Measurements from ENCODE around the gene ABCC3.

ABCC3 gene

DNA sequence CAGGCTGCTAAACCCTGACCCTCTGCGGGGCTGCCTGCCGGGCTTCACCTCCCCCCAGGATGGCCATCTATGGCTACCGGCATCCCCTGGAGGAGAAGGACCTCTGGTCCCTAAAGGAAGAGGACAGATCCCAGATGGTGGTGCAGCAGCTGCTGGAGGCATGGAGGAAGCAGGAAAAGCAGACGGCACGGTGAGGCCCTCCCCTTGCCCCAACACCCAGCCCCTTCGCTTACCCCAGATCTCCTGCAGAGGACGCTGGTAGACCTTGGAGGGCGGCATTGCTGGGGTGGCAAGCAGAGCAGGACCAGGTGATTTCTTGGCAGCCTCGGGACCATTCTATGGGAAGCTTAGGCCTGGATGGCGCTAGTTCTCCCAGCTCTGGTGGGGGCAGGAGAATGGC is 24.5 kb downstream of the ABCC3 start:
- Histone ChIP-seq H3K9me3 (ENCODE audit: control insufficient read depth, insufficient read depth, low read length) (no peaks in the 10 kb centered on the region), H3K36me3 (ENCODE audit: insufficient read depth, low read length) (no peaks in the 10 kb centered on the region), H3K9ac (ENCODE audit: low read depth, low read length) (no peak overlapping the region), H3K4me1 (ENCODE audit: insufficient read depth, low read length) (peaks cover 28% of the 10 kb centered on the region)

DNA sequence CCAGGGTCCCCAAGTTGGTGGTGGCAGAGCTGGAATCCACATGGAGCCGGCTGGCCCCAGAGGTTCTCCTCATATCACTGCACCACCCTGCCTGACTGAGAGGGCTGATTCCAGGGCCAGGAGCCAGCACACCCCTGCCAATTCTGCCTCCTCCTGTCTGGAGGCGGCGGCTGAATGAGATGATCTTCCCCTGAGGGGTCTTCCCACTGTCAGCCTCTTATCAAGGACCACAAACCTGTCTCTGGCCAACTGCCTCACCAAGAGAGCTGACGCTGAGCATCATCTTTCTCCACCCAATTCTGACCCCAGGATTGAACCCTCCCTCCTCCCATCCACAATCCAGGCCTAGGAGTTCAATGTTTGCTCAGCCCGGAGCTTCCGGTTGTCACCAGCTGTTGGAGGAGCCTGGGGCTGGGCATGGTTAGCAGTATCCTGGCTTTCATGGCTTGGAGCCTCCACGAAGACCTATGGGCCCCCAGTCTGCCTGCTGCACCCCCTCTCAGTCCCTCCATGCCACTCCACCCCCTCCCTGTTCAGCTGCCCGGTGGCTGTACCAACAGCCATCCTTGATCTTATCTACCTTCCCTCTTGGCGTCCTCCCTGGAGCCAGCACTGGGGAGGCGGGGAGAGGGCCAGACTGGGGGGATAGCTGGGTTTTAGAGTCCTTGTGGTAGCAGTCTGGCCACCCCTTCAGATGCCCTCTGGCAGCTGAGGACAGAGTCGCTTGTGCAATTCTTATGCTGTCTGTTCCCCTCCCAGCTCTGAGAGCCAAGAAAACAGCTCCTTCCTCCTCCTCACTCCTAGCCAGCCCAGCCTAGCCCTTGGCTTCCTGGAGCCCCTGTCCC is 25.6 kb downstream of the ABCC3 start:
- peaks cover 28% of the 10 kb centered on the region for H3K4me1 ChIP-seq (ENCODE audit: insufficient read depth, low read length)
- H3K9me3 ChIP-seq (ENCODE audit: control insufficient read depth, insufficient read depth, low read length), result no peaks in the 10 kb centered on the region
- H3K9ac ChIP-seq (ENCODE audit: low read depth, low read length), result no peak overlapping the region
- no peaks in the 10 kb centered on the region for H3K36me3 ChIP-seq (ENCODE audit: insufficient read depth, low read length)

DNA sequence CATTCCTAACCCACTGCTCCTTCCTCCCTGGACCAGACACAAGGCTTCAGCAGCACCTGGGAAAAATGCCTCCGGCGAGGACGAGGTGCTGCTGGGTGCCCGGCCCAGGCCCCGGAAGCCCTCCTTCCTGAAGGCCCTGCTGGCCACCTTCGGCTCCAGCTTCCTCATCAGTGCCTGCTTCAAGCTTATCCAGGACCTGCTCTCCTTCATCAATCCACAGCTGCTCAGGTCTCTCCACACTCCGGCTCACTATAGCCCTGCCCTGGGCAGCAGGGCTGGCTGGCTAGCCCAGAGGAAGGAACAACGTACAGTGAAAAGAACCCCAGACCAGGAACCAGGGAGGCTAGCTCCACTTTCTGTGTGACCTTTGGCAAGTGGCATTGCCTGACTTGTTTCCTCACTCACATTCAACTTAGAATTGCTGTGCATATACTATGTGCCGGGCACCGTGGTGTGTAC is 26.2 kb downstream of the ABCC3 start:
- H3K36me3 ChIP-seq (ENCODE audit: insufficient read depth, low read length), result no peaks in the 10 kb centered on the region
- H3K4me1 ChIP-seq (ENCODE audit: insufficient read depth, low read length), result peaks cover 28% of the 10 kb centered on the region
- no peaks in the 10 kb centered on the region for H3K9me3 ChIP-seq (ENCODE audit: control insufficient read depth, insufficient read depth, low read length)
- no peak overlapping the region for H3K9ac ChIP-seq (ENCODE audit: low read depth, low read length)

DNA sequence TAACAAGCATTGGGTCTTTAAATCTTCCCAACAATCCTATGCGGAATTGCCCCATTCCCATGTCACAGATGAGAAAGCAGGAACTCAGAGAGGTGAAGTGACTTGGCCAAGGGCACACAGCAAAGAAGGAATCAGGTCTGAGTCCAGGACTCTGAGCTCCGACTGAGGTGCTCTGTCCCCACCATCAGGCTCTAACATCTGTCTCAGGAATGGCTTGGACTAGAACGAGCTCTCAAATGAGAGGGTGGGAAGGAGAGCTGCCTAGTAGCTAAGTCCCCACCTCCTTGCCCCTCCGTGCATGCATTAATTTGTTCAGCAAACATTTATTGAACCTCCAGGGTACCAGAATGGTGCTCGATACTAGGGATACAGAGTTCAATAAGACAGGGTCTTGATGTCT is 26.7 kb downstream of the ABCC3 start:
- no peaks in the 10 kb centered on the region for H3K9me3 ChIP-seq (ENCODE audit: control insufficient read depth, insufficient read depth, low read length)
- no peak overlapping the region; the same call in 1 of the 2 replicates for H3K9ac ChIP-seq (ENCODE audit: low read depth, low read length)
- peaks cover 28% of the 10 kb centered on the region for H3K4me1 ChIP-seq (ENCODE audit: insufficient read depth, low read length)
- no peaks in the 10 kb centered on the region for H3K36me3 ChIP-seq (ENCODE audit: insufficient read depth, low read length)

DNA sequence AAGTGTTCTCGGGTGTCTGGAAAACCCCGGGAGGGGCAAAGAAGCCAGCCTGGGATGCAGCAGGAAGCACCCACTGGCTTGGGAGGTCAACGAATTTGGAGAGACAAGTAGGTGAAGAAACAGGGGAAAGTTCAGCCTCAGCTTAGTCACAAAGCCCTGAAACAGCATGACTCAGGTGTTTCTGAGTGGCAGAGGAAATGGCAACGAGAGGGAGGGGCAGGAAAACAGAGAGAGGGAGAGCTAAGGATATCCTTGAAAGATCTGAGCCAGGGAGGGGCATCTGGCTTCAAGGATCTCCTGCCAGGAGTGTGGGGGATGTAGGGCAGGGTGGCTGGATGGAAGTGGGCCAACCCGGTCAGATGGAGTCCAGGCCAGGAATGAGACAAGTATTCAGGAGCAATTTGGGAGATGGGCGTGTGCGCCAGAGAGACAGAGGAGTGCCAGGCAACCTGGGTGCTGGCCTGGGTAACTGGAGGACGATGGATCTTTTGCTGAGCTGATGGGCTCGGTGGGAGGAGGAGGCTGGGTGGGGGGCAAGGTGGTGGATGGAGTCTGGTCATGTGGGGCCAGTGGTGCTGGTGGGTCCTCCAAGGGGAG is 27.2 kb downstream of the ABCC3 start:
- H3K36me3 ChIP-seq (ENCODE audit: insufficient read depth, low read length), result no peaks in the 10 kb centered on the region
- no peaks in the 10 kb centered on the region for H3K9me3 ChIP-seq (ENCODE audit: control insufficient read depth, insufficient read depth, low read length)
- no peak overlapping the region; the same call in 1 of the 2 replicates for H3K9ac ChIP-seq (ENCODE audit: low read depth, low read length)
- H3K4me1 ChIP-seq (ENCODE audit: insufficient read depth, low read length), result peaks cover 28% of the 10 kb centered on the region

DNA sequence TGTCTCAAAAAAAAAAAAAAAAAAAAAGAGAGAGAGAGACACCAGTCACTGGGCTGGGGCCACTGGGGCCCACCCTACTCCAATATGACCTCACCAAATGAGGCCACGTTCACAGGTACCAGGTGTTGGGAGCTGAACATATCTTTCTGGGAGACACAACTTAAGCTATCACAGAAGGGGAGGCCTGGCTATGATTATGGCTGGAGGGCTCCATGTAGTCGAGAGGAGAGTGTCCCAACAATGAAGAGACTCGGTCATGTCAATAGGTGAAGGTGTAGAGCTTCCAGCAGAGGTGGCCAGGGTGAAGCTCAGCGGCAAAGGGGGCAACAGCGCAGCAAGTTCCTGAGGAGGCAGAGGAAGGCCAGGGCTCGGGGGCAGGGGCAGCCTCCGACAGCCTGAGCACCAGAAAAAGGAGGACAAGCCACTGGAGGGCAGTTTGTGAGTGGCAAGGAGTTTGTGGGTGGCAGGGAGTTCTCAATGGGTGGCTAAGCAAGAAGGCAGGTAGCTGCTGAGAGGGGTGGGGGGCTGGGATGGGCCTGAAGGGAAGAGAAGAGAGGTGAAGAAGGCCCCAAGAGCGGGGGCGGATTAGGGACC is 28.0 kb downstream of the ABCC3 start:
- Histone ChIP-seq H3K9ac (ENCODE audit: low read depth, low read length) (no peak overlapping the region), H3K9me3 (ENCODE audit: control insufficient read depth, insufficient read depth, low read length) (no peaks in the 10 kb centered on the region), H3K36me3 (ENCODE audit: insufficient read depth, low read length) (no peaks in the 10 kb centered on the region), H3K4me1 (ENCODE audit: insufficient read depth, low read length) (peaks cover 33% of the 10 kb centered on the region)

DNA sequence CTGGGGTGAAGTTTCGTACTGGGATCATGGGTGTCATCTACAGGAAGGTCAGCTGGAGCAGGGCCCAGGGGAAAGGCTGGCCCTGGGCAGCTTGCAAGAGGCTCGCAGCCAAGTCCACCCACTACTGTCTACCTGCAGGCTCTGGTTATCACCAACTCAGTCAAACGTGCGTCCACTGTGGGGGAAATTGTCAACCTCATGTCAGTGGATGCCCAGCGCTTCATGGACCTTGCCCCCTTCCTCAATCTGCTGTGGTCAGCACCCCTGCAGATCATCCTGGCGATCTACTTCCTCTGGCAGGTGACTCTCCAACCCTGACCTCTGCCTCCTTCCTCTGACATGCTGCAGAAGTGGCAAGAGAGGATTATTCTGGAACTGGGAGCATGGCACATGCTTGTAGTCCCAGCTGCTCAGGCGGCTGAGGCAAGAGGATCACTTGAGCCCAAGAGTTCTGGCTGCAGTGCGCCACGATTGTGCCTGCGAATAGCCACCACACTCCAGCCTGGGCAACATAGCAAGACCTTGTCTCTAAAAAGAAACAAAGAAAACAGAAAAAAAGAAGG is 29.2 kb downstream of the ABCC3 start:
- Histone ChIP-seq H3K36me3 (ENCODE audit: insufficient read depth, low read length) (no peaks in the 10 kb centered on the region), H3K9me3 (ENCODE audit: control insufficient read depth, insufficient read depth, low read length) (no peaks in the 10 kb centered on the region), H3K9ac (ENCODE audit: low read depth, low read length) (no peak overlapping the region), H3K4me1 (ENCODE audit: insufficient read depth, low read length) (peaks cover 45% of the 10 kb centered on the region)

DNA sequence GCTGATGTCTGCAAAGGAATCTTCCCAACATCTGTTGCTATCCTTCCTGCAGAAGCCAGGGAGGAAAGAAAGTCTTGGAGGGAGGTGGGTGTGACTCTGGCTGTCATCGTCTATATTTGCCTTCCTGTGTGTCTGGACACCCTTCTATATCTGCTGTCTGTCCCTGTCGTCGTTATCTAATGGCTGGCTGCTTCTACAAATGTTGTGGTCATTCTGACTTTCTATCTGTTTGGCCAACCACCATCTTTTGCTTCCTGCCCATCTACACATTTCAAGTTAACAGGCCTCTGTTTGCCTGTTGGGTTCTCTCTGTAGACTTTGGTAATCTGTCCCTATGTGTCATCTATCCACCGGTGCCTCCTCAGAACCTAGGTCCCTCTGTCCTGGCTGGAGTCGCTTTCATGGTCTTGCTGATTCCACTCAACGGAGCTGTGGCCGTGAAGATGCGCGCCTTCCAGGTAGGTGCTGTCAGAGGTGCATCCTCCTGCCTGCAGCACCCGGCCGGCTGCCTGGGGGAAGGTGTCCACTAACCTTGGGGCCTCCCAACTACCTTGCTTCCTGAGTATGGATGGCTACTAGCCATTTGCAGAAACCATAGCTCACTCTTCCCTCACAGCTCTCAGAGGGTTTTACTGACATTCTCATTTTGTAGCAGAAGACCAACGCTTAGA is 30.2 kb downstream of the ABCC3 start:
- peaks cover 48% of the 10 kb centered on the region for H3K4me1 ChIP-seq (ENCODE audit: insufficient read depth, low read length)
- H3K9ac ChIP-seq (ENCODE audit: low read depth, low read length), result no peak overlapping the region
- no peaks in the 10 kb centered on the region for H3K36me3 ChIP-seq (ENCODE audit: insufficient read depth, low read length)
- no peaks in the 10 kb centered on the region for H3K9me3 ChIP-seq (ENCODE audit: control insufficient read depth, insufficient read depth, low read length)

DNA sequence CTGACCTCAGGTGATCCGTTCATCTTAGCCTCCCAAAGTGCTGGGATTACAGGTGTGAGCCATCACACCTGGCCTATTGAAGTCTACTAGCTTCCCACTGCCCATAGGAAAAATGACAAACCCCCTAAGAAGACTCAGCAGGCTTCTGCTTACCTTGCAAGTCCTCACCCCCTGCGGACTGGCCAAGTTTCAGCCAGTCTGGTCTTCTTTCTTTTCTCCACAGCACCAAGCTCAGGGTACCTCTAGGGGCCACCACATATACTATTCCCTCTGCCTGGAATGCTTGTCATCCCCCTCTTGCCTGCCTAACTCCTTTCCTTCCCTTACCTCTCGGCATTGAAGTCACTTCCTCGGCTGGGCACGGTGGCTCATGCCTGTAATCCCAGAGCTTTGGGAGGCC is 31.2 kb downstream of the ABCC3 start:
- Histone ChIP-seq H3K36me3 (ENCODE audit: insufficient read depth, low read length) (no peaks in the 10 kb centered on the region), H3K9ac (ENCODE audit: low read depth, low read length) (no peak overlapping the region), H3K4me1 (ENCODE audit: insufficient read depth, low read length) (peaks cover 39% of the 10 kb centered on the region), H3K9me3 (ENCODE audit: control insufficient read depth, insufficient read depth, low read length) (no peaks in the 10 kb centered on the region)

DNA sequence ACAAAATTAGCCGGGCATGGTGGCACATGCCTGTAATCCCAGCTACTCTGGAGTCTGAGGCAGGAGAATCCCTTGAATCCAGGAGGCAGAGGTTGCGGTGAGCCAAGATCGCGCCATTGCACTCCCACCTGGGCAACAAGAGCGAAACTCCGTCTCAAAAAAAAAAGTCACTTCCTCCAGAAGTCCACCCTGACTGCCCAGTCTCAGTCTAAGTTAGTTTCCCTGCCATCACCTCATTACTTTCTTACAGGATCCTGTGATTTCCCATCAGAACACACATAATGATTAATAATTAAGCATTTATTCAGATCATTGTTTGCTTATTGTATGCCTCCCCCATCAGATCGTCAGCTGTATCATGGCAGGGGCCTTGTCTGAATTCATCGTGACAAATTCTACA is 31.6 kb downstream of the ABCC3 start:
- no peaks in the 10 kb centered on the region for H3K36me3 ChIP-seq (ENCODE audit: insufficient read depth, low read length)
- H3K9ac ChIP-seq (ENCODE audit: low read depth, low read length), result no peak overlapping the region
- H3K4me1 ChIP-seq (ENCODE audit: insufficient read depth, low read length), result peaks cover 34% of the 10 kb centered on the region
- H3K9me3 ChIP-seq (ENCODE audit: control insufficient read depth, insufficient read depth, low read length), result no peaks in the 10 kb centered on the region

DNA sequence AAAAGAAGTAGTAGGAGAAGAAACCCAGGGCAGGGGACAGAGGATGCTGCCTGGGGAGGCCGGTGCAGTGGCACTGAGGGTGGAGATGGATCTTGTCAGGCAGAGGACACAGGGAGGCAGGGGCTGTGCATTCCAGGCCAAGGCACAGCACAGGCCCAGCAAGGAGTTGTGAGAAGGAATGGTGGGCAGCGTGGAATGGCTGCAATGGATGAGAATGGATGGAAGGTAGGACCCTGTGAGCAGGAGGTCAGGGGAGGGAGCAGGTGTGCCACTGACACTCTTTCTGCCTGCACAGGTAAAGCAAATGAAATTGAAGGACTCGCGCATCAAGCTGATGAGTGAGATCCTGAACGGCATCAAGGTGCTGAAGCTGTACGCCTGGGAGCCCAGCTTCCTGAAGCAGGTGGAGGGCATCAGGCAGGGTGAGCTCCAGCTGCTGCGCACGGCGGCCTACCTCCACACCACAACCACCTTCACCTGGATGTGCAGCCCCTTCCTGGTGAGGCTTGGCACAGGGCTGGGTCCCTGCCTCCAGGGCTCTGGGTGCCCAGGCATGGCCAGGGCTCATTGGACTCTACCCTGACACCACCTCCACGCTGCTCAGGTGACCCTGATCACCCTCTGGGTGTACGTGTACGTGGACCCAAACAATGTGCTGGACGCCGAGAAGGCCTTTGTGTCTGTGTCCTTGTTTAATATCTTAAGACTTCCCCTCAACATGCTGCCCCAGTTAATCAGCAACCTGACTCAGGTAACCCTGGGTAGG is 32.8 kb downstream of the ABCC3 start:
- Histone ChIP-seq H3K36me3 (ENCODE audit: insufficient read depth, low read length) (no peaks in the 10 kb centered on the region), H3K9me3 (ENCODE audit: control insufficient read depth, insufficient read depth, low read length) (no peaks in the 10 kb centered on the region), H3K9ac (ENCODE audit: low read depth, low read length) (no peak overlapping the region), H3K4me1 (ENCODE audit: insufficient read depth, low read length) (peaks cover 24% of the 10 kb centered on the region)

DNA sequence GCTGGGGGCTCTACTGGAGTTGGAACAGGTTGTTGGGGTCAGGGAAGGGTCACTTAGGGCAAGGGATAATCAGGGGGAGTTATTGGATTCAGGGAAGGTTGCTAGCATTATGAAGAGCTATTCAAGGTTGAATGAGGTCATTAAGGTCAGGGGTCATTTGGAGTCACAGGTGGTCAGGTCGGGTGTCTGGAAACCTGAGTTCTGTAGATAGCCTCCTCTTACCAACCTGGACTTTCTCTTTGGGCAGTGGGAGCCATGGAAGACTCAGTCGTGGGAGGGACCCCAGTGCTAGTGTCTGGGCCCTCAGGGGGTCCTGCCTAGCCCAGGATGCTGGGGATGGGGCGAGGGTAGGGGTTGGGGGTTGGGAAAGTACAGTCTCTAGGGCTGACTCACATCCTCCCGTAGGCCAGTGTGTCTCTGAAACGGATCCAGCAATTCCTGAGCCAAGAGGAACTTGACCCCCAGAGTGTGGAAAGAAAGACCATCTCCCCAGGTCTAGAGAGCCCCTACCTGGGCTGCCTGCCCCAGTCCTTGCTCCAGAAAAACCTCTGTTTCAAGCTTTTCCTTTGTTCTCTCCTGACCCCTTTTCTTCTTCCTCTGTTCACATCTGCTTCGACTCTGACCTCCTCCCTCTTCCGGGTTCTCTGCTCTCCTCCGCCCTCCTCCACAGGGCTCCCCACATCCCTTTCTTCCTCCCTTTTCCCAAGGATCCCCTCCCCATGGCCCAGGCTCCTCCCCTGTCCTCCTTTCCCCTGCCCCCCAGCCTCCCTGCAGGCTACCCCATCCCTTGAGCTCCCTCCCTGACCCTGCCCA is 33.5 kb downstream of the ABCC3 start:
- Histone ChIP-seq H3K36me3 (ENCODE audit: insufficient read depth, low read length) (no peaks in the 10 kb centered on the region), H3K4me1 (ENCODE audit: insufficient read depth, low read length) (peaks cover 20% of the 10 kb centered on the region), H3K9me3 (ENCODE audit: control insufficient read depth, insufficient read depth, low read length) (no peaks in the 10 kb centered on the region), H3K9ac (ENCODE audit: low read depth, low read length) (no peak overlapping the region; the same call in 1 of the 2 replicates)

Data from ES-I3 (cell line).